HepG2 (cell line): ENCODE results near the gene NUDT14. TPM values are rescaled to one million over a fixed set of nuclear protein-coding genes. Genes with fewer than 3 reads are reported as not detected.

Source experiments
- KAT2B ChIP-seq: fragments of 150-350 bp; IDR thresholded peaks from 2 replicates; pipeline ENCODE4 v1.6.1; 2014; ENCODE audit warnings: low read depth, low read length, borderline replicate concordance
- KDM2A ChIP-seq: sonication (generic); formaldehyde crosslinking; IDR thresholded peaks from 2 replicates; pipeline ENCODE4 v1.4.0; 2020; ENCODE audit warnings: low read depth, missing genetic modification reagents, borderline replicate concordance
- KLF15 ChIP-seq: sonication (generic); formaldehyde crosslinking; IDR thresholded peaks from 2 replicates; pipeline ENCODE4 v1.8.1; 2023; ENCODE audit warnings: borderline replicate concordance, mild to moderate bottlenecking, inconsistent platforms, missing genetic modification reagents, mixed read lengths
- MAFG ChIP-seq: sonication (generic); formaldehyde crosslinking; IDR thresholded peaks from 2 replicates; pipeline ENCODE4 v1.5.1; 2020; ENCODE audit warnings: mild to moderate bottlenecking, missing genetic modification reagents
- NR1H2 ChIP-seq: sonication (generic); formaldehyde crosslinking; IDR thresholded peaks from 2 replicates; pipeline ENCODE4 v1.8.1; 2022; ENCODE audit warnings: low read depth, missing genetic modification reagents, borderline replicate concordance
- PCBP1 ChIP-seq: fragments of 200-400 bp; formaldehyde crosslinking; IDR thresholded peaks from 2 replicates; pipeline ENCODE4 v1.6.1; 2017; ENCODE audit warnings: mild to moderate bottlenecking, low read depth, low read length, borderline replicate concordance
- PRMT3 ChIP-seq: sonication (generic); formaldehyde crosslinking; IDR thresholded peaks from 2 replicates; pipeline ENCODE4 v1.8.1; 2022; ENCODE audit warnings: low read depth, mild to moderate bottlenecking, moderate library complexity, missing genetic modification reagents, borderline replicate concordance
- RAD21 ChIP-seq: fragments of 450-650 bp; formaldehyde crosslinking; IDR thresholded peaks from 2 replicates; pipeline ENCODE4 v1.5.0; 2020; ENCODE audit warnings: mild to moderate bottlenecking
- STAG1 ChIP-seq: sonication (generic); formaldehyde crosslinking; IDR thresholded peaks from 2 replicates; pipeline ENCODE4 v1.4.0; 2020; ENCODE audit warnings: missing genetic modification reagents
- polyA plus RNA-seq, 8 experiments: library from polyadenylated mRNA; depleted of rRNA in 3 of 8; stranded (reverse) in 7 of 8; unstranded in 1 of 8; fragments of >200 nt; fragmentation: Illumina TruSeq in 4 of 8; extraction: Trizol in 4 of 8; gene quantifications; 2 replicates each; pipeline versions ENCODE4 v1.2.1 to v1.2.3, GENCODE V29; 2011 to 2016; ENCODE audit warnings: low read depth in 4 of 8, missing spikeins in 1 of 8, mixed read lengths in 1 of 8; ENCODE audit not compliant: insufficient read depth in 1 of 8
- total RNA-seq, 5 experiments: library from RNA; depleted of rRNA; stranded (reverse); fragments of >200 nt; fragmentation: Illumina TruSeq; extraction: Trizol; gene quantifications; 2 replicates each; pipeline ENCODE4 v1.2.3, GENCODE V29; 2016; ENCODE audit warnings: low read depth in 1 of 5
- TF ChIP-seq, protein P1 (sequence below): sonication (generic); formaldehyde crosslinking; IDR thresholded peaks from 2 replicates; pipeline ENCODE4 v1.4.0; 2020; ENCODE audit warnings: missing genetic modification reagents, borderline replicate concordance
- TF ChIP-seq, protein P2 (sequence below): sonication (generic); formaldehyde crosslinking; IDR thresholded peaks from 2 replicates; pipeline ENCODE4 v1.5.0; 2020; ENCODE audit warnings: mild to moderate bottlenecking, missing genetic modification reagents, moderate library complexity
- TF ChIP-seq, protein P3 (sequence below): sonication (generic); formaldehyde crosslinking; IDR thresholded peaks from 2 replicates; pipeline ENCODE4 v1.5.1; 2020; ENCODE audit warnings: missing genetic modification reagents, mild to moderate bottlenecking, borderline replicate concordance
- TF ChIP-seq, protein P4 (sequence below): sonication (generic); formaldehyde crosslinking; IDR thresholded peaks from 2 replicates; pipeline ENCODE4 v1.4.0; 2020; ENCODE audit warnings: missing genetic modification reagents, borderline replicate concordance
- TF ChIP-seq, protein P5 (sequence below): sonication (generic); formaldehyde crosslinking; conservative IDR thresholded peaks from 2 replicates; pipeline ENCODE4 v1.4.0; 2020; ENCODE audit warnings: mild to moderate bottlenecking, missing genetic modification reagents, moderate library complexity

Gene NUDT14
- total and polyA plus RNA-seq, 2 of the 13 experiments (the other 11 are each of a cell fraction or from before 2014, with no cell fraction given), result 5.8 to 6.1 TPM

DNA sequence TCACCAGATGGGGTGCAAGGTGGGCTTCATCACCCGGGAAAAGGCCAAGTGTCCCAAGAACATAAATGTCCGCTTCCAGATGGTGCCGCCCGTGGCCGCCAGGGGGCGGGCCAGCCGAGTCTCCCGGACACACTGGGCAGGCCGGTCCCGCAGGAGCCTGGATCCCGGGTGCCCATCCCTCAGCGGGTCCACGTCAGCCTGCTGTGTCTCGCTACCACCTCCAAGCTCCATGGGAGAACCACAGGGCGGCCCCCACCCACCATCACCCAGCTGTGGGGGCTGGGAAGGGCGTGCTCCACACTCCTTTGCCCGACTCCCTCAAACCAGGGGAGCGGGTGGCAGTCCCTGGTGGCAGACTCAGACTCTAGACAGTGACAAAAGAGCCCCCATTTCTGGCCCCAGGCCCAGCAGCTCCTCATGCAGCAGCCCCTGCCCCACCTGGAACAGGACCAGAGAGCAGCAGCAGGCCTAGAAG, 22.0 kb upstream of the NUDT14 start (continued):
- TF ChIP-seq, protein P1, sequence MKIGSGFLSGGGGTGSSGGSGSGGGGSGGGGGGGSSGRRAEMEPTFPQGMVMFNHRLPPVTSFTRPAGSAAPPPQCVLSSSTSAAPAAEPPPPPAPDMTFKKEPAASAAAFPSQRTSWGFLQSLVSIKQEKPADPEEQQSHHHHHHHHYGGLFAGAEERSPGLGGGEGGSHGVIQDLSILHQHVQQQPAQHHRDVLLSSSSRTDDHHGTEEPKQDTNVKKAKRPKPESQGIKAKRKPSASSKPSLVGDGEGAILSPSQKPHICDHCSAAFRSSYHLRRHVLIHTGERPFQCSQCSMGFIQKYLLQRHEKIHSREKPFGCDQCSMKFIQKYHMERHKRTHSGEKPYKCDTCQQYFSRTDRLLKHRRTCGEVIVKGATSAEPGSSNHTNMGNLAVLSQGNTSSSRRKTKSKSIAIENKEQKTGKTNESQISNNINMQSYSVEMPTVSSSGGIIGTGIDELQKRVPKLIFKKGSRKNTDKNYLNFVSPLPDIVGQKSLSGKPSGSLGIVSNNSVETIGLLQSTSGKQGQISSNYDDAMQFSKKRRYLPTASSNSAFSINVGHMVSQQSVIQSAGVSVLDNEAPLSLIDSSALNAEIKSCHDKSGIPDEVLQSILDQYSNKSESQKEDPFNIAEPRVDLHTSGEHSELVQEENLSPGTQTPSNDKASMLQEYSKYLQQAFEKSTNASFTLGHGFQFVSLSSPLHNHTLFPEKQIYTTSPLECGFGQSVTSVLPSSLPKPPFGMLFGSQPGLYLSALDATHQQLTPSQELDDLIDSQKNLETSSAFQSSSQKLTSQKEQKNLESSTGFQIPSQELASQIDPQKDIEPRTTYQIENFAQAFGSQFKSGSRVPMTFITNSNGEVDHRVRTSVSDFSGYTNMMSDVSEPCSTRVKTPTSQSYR (CRISPR knock-in tag), result no peak
- TF ChIP-seq, protein P2, sequence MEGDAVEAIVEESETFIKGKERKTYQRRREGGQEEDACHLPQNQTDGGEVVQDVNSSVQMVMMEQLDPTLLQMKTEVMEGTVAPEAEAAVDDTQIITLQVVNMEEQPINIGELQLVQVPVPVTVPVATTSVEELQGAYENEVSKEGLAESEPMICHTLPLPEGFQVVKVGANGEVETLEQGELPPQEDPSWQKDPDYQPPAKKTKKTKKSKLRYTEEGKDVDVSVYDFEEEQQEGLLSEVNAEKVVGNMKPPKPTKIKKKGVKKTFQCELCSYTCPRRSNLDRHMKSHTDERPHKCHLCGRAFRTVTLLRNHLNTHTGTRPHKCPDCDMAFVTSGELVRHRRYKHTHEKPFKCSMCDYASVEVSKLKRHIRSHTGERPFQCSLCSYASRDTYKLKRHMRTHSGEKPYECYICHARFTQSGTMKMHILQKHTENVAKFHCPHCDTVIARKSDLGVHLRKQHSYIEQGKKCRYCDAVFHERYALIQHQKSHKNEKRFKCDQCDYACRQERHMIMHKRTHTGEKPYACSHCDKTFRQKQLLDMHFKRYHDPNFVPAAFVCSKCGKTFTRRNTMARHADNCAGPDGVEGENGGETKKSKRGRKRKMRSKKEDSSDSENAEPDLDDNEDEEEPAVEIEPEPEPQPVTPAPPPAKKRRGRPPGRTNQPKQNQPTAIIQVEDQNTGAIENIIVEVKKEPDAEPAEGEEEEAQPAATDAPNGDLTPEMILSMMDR (CRISPR knock-in tag), result peak; percentile 84
- TF ChIP-seq STAG1 (CRISPR knock-in tag) (peak; percentile 49), PCBP1 (0 out of 2 replicates have a peak, but pooled peaks have one; percentile 16), KLF15 (CRISPR knock-in tag) (no peak), KDM2A (CRISPR knock-in tag) (peak; percentile 77; the same call in 1 of the 2 replicates), MAFG (CRISPR knock-in tag) (no peak), KAT2B (no peak), NR1H2 (CRISPR knock-in tag) (no peak), PRMT3 (no peak), RAD21 (CRISPR knock-in tag) (peak; percentile 63; the same call in 1 of the 2 replicates)
- TF ChIP-seq, protein P3, sequence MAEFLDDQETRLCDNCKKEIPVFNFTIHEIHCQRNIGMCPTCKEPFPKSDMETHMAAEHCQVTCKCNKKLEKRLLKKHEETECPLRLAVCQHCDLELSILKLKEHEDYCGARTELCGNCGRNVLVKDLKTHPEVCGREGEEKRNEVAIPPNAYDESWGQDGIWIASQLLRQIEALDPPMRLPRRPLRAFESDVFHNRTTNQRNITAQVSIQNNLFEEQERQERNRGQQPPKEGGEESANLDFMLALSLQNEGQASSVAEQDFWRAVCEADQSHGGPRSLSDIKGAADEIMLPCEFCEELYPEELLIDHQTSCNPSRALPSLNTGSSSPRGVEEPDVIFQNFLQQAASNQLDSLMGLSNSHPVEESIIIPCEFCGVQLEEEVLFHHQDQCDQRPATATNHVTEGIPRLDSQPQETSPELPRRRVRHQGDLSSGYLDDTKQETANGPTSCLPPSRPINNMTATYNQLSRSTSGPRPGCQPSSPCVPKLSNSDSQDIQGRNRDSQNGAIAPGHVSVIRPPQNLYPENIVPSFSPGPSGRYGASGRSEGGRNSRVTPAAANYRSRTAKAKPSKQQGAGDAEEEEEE (CRISPR knock-in tag), result no peak
- TF ChIP-seq, protein P4, sequence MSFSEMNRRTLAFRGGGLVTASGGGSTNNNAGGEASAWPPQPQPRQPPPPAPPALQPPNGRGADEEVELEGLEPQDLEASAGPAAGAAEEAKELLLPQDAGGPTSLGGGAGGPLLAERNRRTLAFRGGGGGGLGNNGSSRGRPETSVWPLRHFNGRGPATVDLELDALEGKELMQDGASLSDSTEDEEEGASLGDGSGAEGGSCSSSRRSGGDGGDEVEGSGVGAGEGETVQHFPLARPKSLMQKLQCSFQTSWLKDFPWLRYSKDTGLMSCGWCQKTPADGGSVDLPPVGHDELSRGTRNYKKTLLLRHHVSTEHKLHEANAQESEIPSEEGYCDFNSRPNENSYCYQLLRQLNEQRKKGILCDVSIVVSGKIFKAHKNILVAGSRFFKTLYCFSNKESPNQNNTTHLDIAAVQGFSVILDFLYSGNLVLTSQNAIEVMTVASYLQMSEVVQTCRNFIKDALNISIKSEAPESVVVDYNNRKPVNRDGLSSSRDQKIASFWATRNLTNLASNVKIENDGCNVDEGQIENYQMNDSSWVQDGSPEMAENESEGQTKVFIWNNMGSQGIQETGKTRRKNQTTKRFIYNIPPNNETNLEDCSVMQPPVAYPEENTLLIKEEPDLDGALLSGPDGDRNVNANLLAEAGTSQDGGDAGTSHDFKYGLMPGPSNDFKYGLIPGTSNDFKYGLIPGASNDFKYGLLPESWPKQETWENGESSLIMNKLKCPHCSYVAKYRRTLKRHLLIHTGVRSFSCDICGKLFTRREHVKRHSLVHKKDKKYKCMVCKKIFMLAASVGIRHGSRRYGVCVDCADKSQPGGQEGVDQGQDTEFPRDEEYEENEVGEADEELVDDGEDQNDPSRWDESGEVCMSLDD (CRISPR knock-in tag), result no peak
- TF ChIP-seq, protein P5, sequence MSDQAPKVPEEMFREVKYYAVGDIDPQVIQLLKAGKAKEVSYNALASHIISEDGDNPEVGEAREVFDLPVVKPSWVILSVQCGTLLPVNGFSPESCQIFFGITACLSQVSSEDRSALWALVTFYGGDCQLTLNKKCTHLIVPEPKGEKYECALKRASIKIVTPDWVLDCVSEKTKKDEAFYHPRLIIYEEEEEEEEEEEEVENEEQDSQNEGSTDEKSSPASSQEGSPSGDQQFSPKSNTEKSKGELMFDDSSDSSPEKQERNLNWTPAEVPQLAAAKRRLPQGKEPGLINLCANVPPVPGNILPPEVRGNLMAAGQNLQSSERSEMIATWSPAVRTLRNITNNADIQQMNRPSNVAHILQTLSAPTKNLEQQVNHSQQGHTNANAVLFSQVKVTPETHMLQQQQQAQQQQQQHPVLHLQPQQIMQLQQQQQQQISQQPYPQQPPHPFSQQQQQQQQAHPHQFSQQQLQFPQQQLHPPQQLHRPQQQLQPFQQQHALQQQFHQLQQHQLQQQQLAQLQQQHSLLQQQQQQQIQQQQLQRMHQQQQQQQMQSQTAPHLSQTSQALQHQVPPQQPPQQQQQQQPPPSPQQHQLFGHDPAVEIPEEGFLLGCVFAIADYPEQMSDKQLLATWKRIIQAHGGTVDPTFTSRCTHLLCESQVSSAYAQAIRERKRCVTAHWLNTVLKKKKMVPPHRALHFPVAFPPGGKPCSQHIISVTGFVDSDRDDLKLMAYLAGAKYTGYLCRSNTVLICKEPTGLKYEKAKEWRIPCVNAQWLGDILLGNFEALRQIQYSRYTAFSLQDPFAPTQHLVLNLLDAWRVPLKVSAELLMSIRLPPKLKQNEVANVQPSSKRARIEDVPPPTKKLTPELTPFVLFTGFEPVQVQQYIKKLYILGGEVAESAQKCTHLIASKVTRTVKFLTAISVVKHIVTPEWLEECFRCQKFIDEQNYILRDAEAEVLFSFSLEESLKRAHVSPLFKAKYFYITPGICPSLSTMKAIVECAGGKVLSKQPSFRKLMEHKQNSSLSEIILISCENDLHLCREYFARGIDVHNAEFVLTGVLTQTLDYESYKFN (CRISPR knock-in tag), result no peak
